GM19328 (cell line): ENCODE results near the gene EML5.
A peak's percentile ranks its signal among the peaks of the same experiment; 100 is the strongest.

Experiments
- ATAC-seq: cut with Tn5 transposase; IDR thresholded peaks from one replicate; pipeline ENCODE4 v1.9.1; 2021; ENCODE audit warnings: mild to moderate bottlenecking, moderate library complexity; ENCODE audit not compliant: unreplicated experiment

The EML5 gene

GRCh38 chr14:88625671-88626070 lies 167.1 kb downstream of the EML5 start:
- no peak for ATAC-seq

- ATAC-seq, result no peak
Observed at GRCh38 chr14:88621100-88621499, 171.7 kb downstream of the EML5 start.

- no peak for ATAC-seq
Observed at GRCh38 chr14:88618476-88618875, 174.3 kb downstream of the EML5 start.

GRCh38 chr14:88617479-88617878 lies 175.3 kb downstream of the EML5 start:
- no peak for ATAC-seq

GRCh38 chr14:88616697-88617096 lies 176.1 kb downstream of the EML5 start:
- no peak for ATAC-seq

- no peak for ATAC-seq
Observed at GRCh38 chr14:88614218-88614907, 178.4 kb downstream of the EML5 start.

GRCh38 chr14:88613552-88614010 lies 179.2 kb downstream of the EML5 start:
- ATAC-seq, result no peak

- no peak for ATAC-seq
Observed at GRCh38 chr14:88612981-88613380, 179.8 kb downstream of the EML5 start.

GRCh38 chr14:88611878-88612277 lies 180.9 kb downstream of the EML5 start:
- no peak for ATAC-seq

- ATAC-seq, result no peak
Observed at GRCh38 chr14:88607829-88608228, 184.9 kb downstream of the EML5 start.

- no peak for ATAC-seq
Observed at GRCh38 chr14:88605594-88605993, 187.2 kb downstream of the EML5 start.

GRCh38 chr14:88604212-88604611 lies 188.5 kb downstream of the EML5 start:
- ATAC-seq, result no peak

- ATAC-seq, result peak; percentile 88
Observed at GRCh38 chr14:88599761-88600439, 192.9 kb downstream of the EML5 start.

GRCh38 chr14:88599326-88599725 lies 193.4 kb downstream of the EML5 start:
- peak; percentile 31 for ATAC-seq

- ATAC-seq, result no peak
Observed at GRCh38 chr14:88598097-88598675, 194.6 kb downstream of the EML5 start.

- no peak for ATAC-seq
Observed at GRCh38 chr14:88597601-88598000, 195.2 kb downstream of the EML5 start.

- ATAC-seq, result no peak
Observed at GRCh38 chr14:88597038-88597437, 195.7 kb downstream of the EML5 start.

GRCh38 chr14:88592031-88592430 lies 200.7 kb downstream of the EML5 start:
- no peak for ATAC-seq

- ATAC-seq, result no peak
Observed at GRCh38 chr14:88590173-88590572, 202.6 kb downstream of the EML5 start.

- no peak for ATAC-seq
Observed at GRCh38 chr14:88588081-88588480, 204.7 kb downstream of the EML5 start.

- no peak for ATAC-seq
Observed at GRCh38 chr14:88584451-88584850, 208.3 kb downstream of the EML5 start.

- ATAC-seq, result no peak
Observed at GRCh38 chr14:88576222-88576621, 216.5 kb downstream of the EML5 start.
